Cardiac muscle cell (in vitro differentiated cells and primary cell): ENCODE results near the gene NUAK1. TPM values are rescaled to one million over a fixed set of nuclear protein-coding genes. Genes with fewer than 3 reads are reported as not detected.

Source experiments
- DNase-seq, 2 donors: peaks; one replicate each; pipeline versions ENCODE4 v3.0.0 to v3.0.0-alpha.2; 2010 to 2017; ENCODE audit warnings: low read depth in 1 of 2, low spot score in 1 of 2
- H3K27ac ChIP-seq: fragments of 200-600 bp; sonication (generic); 2 replicates; pipeline ENCODE4 v1.5.1; 2016
- H3K27me3 ChIP-seq: fragments of 200-600 bp; sonication (generic); 2 replicates; pipeline ENCODE4 v1.6.0; 2016; ENCODE audit warnings: control low read depth
- H3K36me3 ChIP-seq: fragments of 200-600 bp; sonication (generic); 2 replicates; pipeline ENCODE4 v1.5.1; 2016; ENCODE audit warnings: control low read depth
- H3K4me1 ChIP-seq: fragments of 200-600 bp; sonication (generic); 2 replicates; pipeline ENCODE4 v1.8.1; 2017; ENCODE audit warnings: low read depth, mild to moderate bottlenecking, mixed run types
- H3K4me3 ChIP-seq: fragments of 200-600 bp; sonication (generic); 2 replicates; pipeline ENCODE4 v1.5.1; 2016; ENCODE audit warnings: mild to moderate bottlenecking
- H3K9me3 ChIP-seq: fragments of 200-600 bp; sonication (generic); 2 replicates; pipeline ENCODE4 v1.5.1; 2017; ENCODE audit warnings: low read depth, mild to moderate bottlenecking, control low read depth
- polyA plus RNA-seq: library from polyadenylated mRNA; unstranded; fragments of >200 nt; fragmentation: Nextera tagmentation; extraction: Ambion mirVana; gene quantifications from 2 replicates; pipeline ENCODE4 v1.2.1, GENCODE V29; 2016
- total RNA-seq: library from RNA; depleted of rRNA; stranded (reverse); fragments of >200 nt; gene quantifications from 2 replicates; pipeline ENCODE4 v1.2.3, GENCODE V29; 2016
- TF ChIP-seq, protein P1 (sequence below): IDR thresholded peaks from 2 replicates; pipeline ENCODE4 v1.5.1; 2012; ENCODE audit warnings: low read depth, mild to moderate bottlenecking, low read length

The NUAK1 gene
- total RNA-seq, result 6.1 and 7.2 TPM in 2 replicates
- polyA plus RNA-seq, result 2.9 and 4.8 TPM in 2 replicates

DNA sequence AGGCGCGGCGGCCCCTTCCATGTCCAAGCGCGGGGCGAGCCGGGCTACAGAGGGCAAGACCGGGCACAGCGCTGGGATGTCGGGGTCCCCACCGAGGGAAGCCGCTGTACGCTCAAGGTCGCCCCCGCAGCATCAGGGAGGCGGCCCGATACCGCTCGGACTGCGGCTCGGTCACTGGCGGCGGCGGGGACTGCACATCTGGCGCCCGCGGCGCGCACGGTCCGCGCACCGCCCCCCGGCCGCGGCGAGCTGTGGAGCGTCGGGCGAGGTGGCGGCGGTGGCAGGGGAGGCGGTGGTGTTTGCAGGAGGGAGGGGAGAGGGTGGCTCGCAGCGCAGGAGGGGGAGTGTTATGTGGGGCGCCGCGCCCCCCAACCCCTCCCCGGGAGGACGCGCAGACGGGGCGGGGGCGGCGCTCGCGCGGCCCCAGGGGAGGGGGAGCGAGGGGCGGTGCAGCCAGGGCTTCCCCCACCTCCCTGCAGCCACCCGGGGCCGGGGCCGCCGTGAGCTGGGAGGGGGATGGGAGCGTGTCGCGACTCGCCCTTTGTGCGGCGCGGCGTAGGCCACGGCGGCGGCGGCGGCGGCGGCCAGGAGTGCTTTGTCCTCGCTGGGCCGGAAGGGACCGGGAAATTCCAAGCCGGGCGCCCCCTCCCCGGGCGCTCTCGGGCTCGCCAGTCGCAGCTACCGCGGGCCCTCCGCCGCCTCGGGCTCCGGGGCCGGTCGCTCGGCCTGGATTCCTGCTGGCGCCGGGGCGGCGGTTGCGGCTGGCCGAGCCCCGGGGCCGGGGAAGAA is at the start of gene NUAK1:
NUAK1 (minus strand) TSS at position 322 of the 789 bp plus-strand sequence; CDS start at position 21, 301 bp downstream.
- peak within 1 kb of the TSS; percentile 100 for H3K27ac ChIP-seq
- DNase-seq, result peak; percentile 58 to 87
- no peaks in the 10 kb centered on the region for H3K36me3 ChIP-seq
- H3K9me3 ChIP-seq, result no peaks in the 10 kb centered on the region
- no peaks in the 10 kb centered on the region for H3K27me3 ChIP-seq
- H3K4me3 ChIP-seq, result peak within 1 kb of the TSS; percentile 97
- peaks cover 39% of the 10 kb centered on the region for H3K4me1 ChIP-seq
- TF ChIP-seq, protein P1, sequence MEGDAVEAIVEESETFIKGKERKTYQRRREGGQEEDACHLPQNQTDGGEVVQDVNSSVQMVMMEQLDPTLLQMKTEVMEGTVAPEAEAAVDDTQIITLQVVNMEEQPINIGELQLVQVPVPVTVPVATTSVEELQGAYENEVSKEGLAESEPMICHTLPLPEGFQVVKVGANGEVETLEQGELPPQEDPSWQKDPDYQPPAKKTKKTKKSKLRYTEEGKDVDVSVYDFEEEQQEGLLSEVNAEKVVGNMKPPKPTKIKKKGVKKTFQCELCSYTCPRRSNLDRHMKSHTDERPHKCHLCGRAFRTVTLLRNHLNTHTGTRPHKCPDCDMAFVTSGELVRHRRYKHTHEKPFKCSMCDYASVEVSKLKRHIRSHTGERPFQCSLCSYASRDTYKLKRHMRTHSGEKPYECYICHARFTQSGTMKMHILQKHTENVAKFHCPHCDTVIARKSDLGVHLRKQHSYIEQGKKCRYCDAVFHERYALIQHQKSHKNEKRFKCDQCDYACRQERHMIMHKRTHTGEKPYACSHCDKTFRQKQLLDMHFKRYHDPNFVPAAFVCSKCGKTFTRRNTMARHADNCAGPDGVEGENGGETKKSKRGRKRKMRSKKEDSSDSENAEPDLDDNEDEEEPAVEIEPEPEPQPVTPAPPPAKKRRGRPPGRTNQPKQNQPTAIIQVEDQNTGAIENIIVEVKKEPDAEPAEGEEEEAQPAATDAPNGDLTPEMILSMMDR, result no peak

- H3K4me3 ChIP-seq, result no peak overlapping the region
- no peaks in the 10 kb centered on the region for H3K4me1 ChIP-seq
- H3K36me3 ChIP-seq, result no peaks in the 10 kb centered on the region
- DNase-seq, result no peak
- no peak overlapping the region for H3K27ac ChIP-seq
- no peaks in the 10 kb centered on the region for H3K27me3 ChIP-seq
- TF ChIP-seq, protein P1, result no peak
- no peaks in the 10 kb centered on the region for H3K9me3 ChIP-seq
Observed at GRCh38 chr12:106188256-106188655, 49.5 kb upstream of the NUAK1 start.

GRCh38 chr12:106187842-106188241 is 49.1 kb upstream of the NUAK1 start:
- Histone ChIP-seq H3K4me3 (no peak overlapping the region), H3K27ac (no peak overlapping the region), H3K36me3 (no peaks in the 10 kb centered on the region), H3K9me3 (no peaks in the 10 kb centered on the region), H3K4me1 (no peaks in the 10 kb centered on the region), H3K27me3 (no peaks in the 10 kb centered on the region)
- TF ChIP-seq, protein P1, result no peak
- no peak for DNase-seq

DNA sequence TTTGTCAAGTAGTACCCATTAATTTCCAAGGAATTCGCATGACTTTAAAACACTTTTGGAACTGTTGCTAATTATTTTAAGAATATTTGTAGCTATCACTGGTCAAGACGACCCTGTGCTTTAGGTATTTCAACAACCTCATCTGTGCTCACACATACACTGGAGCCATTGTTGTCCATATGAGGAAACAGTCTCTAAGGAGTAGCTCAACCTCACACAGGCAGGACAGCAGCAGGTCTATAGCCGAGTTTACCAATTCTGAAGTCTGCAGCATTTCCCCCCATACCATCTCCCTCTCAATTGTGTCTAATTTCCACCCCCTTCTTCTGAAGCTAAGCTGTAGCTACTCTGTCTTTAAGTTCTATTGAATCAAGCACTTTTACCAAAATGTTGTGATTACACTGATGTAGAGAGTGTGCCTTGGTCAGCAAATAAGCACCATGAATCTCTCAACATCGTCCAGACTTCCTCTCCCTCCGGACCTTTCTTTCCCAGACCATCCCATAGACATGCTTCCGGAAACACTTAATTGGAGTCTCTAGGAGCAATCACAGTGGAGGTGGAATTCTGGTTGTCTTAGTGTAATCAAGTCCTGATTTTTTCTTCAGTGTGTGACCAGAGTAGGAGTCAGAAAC is 48.5 kb upstream of the NUAK1 start:
- H3K4me1 ChIP-seq, result no peaks in the 10 kb centered on the region
- H3K36me3 ChIP-seq, result no peaks in the 10 kb centered on the region
- no peak overlapping the region for H3K27ac ChIP-seq
- no peak for DNase-seq
- TF ChIP-seq, protein P1, result no peak
- no peaks in the 10 kb centered on the region for H3K9me3 ChIP-seq
- no peak overlapping the region for H3K4me3 ChIP-seq
- H3K27me3 ChIP-seq, result no peaks in the 10 kb centered on the region

GRCh38 chr12:106183735-106184134 is 45.0 kb upstream of the NUAK1 start:
- DNase-seq, result no peak
- Histone ChIP-seq H3K27me3 (no peaks in the 10 kb centered on the region), H3K4me3 (no peak overlapping the region), H3K9me3 (no peaks in the 10 kb centered on the region), H3K36me3 (no peaks in the 10 kb centered on the region), H3K4me1 (peaks cover 7% of the 10 kb centered on the region), H3K27ac (no peak overlapping the region)
- TF ChIP-seq, protein P1, result no peak
